GM19468 (cell line): ENCODE results near the gene SLC38A11.

Experiments
- ATAC-seq: cut with Tn5 transposase; IDR thresholded peaks from one replicate; pipeline ENCODE4 v1.9.1; 2021; ENCODE audit warnings: mild to moderate bottlenecking, moderate library complexity, moderate number of reproducible peaks; ENCODE audit not compliant: unreplicated experiment; ENCODE audit errors: extremely low read depth

The SLC38A11 gene

DNA sequence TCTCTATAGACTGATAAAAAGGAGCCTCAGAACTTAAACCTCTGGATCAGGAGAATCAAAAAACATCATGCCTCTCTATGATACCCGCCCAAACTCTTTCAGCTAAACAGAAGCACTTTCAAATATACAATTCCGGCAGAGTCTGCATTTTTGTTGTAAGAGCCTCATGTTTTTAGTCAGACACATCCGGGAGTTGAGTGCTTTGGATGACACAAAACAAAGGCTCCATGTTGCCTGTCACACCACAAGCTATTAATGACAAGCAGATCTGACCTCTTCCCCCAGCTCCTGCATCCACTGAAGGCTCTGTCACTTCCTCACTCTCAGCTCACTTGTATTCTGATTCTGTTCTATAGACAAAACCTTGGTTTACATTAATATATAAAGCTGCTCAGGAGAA lies 33.2 kb downstream of the SLC38A11 start:
- no peak for ATAC-seq

DNA sequence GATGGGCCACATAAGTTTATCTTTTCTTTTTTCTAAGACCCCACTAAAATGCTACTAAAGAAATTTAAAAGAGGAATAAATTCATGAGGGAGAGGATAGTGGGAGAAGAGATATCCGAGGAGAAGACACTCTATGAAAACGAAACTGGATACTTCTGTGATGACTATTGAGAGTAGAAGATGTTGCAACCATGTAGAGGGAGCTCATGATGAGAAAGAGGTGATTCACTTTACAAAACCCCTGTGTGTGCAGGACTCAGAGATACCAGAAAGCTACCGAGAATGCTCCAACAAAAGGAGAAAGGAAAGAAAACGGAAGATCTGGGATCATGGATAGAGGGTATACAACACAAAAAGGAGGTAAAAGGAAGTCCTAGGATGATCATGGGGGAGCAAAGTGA lies 34.9 kb downstream of the SLC38A11 start:
- ATAC-seq: no peak

DNA sequence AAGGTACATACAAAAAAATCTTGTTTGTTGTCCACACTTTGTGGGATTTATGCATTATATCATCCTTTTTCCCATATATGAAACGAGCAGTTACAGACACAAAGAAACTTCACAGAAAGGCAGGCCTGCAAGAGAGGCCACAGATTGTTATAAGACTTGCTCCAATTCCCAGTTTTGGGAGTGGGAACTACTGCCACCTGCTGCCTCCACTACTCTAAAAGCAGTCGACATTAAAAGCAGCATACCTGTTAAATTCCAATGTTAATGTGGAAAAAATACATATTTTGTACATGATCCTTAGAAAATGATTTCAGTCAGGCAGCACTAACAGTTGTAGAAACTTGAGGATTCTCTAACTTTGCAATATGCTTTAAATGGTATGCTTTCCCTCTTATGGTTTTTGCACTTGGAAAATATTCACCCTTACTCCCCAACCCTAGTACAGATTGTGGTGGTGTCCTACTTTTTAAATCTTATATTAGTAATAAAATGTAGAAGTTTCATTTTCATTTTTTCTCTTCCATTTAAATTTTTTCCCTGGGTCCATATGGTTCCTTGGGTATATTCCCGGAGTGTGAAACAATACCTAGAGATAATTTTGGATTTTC lies 37.9 kb downstream of the SLC38A11 start:
- no peak for ATAC-seq

DNA sequence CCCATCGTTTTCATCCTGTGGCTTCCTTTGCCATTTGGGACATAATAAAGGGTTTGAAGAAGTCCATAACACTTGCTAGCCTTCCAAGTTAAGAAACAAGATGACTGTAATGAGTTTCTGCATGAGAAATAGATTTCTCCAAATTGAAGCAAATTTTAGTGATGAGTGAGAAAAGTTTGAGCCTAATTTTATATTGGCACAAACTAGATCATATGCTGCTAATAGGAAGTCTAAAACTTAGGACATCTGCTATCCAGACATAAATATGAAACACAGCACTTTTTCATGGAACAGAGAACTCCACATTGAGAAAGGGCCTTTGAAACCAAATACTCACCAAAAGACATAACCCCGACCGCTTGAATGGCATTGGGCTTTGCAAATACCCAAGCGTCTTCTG lies 39.8 kb downstream of the SLC38A11 start:
- ATAC-seq: no peak

DNA sequence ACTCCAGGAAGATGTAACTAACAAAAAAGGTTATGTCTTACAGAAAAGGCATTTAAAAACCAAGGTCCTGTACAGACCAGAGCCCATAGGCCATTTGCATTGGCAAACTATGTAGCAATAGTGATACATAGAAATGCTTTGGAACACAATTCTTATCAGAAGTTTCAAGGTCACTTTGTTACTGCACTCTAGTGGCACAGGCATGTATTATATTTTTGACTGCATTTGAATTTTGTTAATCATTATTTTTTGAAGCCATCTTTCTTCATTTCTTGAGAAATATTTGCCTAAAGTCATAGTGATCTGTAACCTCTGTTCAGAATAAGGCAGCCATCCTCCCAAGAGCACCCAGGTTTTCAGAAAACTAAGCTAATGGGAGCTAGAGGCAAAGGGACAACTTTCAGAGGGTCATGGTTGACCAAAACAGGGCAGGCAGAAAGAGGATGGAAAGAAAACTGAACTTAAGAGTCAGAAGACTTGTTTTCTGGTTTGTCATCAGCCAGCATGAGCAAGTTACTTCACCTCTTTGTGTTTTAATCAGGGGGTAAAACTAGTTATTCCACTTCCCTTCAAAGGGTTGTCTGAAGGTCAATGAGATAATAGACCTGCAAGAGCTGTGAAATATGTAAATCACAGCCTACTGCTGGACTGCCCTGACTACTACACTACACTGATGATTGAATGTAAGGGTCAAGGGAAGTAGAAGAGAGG lies 41.5 kb downstream of the SLC38A11 start:
- no peak for ATAC-seq

DNA sequence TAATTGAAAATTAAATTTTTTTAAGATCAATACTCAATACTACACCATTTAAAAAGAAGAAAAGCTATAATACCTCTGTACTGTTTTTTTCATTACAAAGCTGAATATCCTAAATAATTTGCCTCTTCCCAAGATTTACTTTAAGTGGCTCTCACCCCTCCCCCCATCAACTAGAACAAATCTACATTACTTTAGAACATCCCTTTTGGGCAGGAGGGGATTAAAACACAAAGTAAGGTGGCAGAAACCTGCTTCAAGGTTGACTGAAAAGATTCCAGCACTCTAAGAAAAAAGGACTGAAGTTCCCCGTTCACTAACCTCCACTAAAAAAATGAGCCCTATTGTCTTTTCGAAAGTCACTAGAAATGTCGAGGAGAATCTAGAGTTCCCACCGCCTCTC lies 42.3 kb downstream of the SLC38A11 start:
- ATAC-seq: no peak

DNA sequence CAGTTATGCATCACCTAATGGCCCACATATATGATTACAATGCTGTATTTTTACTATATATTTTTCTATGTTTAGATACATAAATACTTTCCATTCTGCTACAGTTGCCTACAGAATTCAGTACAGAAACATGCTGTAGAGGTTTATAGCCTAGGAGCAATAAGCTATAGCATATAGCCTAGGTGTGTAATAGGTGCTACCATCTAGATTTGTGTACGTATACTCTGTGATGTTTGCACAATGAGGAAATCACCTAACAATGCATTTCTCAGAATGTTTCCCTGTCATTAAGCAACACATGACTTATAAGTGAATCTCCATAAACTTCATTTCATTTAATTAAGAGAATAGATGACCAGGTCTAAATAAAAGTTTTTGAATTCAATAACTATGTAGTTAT lies 43.5 kb downstream of the SLC38A11 start:
- no peak for ATAC-seq

DNA sequence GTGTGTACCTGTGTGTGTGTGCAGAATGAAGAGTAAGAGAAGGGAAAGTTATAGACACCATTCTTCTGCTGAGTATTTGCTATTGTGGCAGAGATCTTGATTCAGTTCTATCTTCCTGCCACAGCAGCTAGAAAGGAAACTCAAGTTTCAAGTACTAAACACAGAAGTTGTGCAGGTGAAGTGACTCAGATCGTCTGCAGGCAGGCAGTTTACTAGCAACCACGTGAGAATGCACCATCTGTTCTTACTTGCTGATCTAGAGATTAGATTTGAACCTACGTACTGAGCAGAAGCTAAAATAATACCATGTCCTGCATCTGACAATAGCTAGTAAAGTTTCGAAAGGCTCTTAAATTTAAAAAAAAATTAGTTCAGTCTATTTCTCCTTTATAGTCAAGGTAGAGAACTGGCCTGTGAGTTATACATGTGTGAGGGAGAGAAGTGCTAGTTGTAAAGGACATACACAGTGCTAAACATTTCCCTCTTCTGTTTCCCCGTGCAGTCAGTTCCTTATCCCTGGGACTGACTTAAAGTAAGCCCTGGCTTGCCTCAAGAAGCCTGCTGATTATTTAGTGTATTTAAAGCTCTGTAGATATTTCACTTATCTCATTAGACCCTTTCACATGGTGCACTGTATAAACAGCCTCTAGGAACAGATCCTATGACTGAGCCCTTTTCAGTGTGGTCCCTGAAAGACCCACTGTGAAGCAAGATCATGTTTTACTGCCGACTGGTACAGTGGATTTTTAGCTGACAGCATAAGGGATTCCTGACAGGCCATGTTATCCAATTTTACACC lies 45.0 kb downstream of the SLC38A11 start:
- ATAC-seq: peak; percentile 74

DNA sequence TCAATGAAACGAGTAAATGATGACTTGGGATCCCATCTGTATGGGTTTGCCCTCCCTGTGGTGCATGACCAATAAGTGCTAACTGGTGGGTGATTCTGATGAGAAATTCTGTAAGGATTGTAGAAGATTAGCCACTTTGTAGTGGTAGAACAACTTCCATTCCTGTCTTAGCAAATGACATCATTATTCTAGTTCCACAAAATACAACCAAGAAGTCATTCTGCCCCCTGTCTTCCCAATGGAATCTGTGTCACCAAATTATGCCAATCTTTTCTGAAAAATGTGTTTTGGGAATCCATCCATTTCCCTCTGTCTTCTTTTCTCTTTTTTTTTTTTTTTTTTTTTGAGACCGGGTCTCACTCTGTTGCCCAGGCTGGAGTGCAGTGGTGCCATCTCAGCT lies 48.4 kb downstream of the SLC38A11 start:
- no peak for ATAC-seq

DNA sequence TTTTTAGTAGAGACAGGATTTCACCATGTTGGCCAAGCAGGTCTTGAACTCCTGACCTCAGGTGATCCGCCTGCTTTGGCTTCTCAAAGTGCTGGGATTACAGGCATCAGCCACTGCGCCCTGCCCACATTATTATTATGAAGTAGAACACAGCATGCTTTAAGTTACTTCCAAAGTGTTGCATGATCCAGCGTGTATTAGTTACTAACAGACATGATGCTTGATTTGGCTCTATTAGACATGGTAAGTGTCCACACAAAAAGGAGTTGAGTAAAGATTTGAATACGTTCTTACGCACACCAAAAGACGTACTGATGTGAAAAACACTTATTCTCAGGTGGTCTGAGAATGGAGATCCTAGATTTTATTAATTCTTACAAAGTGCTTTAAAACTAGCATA lies 50.0 kb downstream of the SLC38A11 start:
- no peak for ATAC-seq

DNA sequence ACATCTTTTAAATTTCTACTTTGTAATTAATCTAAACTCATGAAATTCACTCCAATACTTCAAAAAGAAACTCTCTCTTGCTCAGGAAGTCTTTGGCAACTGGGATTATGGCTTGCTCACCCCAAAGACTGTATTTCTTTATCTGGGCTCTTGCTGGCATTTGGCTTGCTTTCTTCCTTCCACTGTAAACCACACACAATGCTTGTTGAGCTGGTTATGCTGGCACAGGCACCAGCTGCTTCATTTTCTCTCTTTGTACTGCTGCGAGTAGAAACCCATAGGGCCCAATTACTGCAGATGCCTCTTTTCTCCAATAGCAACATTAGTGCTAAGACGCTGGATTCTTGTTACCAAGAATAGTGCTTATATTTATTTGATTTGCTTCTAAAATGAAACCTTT lies 51.4 kb downstream of the SLC38A11 start:
- no peak for ATAC-seq

DNA sequence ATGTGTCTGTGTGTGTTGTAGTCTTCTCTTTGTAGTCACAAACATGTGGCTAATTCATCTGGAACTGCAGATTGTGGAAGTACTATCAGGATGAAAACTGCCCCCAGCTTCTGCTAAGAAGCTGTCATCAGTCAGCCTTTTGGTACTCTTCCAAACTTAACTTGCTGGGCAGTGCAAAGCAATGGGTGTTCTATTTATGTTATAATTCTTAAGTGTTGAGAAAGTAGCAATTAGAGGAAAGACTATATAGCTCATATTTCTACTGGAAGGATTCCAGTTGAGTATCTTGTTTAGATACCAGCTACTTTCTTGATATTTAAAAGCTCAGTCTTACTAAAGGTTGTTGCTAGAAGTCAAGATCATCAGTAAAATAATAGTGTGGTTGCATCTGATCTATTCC lies 52.1 kb downstream of the SLC38A11 start:
- no peak for ATAC-seq

DNA sequence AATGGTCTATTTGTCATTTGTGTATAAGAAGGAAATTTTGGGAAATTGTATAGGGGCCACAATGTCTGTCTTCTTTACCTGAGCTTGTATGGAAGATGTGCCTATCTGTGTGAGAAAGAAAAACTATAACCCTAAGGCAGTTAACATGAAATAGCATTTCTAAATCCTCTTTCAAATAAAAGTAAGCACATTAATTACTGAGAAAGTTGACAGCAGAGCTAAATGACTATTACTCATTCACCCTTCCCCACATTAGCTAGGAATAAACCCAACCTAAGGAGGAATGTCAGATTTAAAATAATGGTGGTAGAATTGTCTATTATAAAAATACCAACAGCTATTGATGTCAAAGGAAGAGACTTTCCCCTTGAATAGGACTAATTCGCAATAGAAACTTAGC lies 56.2 kb downstream of the SLC38A11 start:
- ATAC-seq: no peak

DNA sequence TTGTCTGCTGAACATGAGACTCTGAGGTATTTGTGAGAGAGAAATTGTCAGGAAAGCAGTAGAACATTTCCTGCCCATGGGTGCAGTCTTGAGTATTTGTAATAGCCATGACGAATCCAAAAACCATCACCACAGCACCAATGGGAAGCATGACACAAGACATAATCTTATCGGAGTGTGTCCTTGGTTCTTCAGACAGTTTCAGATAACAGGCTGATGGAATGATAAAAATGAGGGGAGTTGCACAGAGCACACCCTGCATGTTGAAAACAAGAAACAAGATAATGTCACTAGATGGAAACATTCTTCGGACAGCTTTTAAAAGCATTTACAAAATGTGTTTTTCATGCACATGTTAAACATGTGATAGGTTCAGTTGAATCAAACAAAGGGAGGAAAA lies 56.9 kb downstream of the SLC38A11 start:
- ATAC-seq: no peak

DNA sequence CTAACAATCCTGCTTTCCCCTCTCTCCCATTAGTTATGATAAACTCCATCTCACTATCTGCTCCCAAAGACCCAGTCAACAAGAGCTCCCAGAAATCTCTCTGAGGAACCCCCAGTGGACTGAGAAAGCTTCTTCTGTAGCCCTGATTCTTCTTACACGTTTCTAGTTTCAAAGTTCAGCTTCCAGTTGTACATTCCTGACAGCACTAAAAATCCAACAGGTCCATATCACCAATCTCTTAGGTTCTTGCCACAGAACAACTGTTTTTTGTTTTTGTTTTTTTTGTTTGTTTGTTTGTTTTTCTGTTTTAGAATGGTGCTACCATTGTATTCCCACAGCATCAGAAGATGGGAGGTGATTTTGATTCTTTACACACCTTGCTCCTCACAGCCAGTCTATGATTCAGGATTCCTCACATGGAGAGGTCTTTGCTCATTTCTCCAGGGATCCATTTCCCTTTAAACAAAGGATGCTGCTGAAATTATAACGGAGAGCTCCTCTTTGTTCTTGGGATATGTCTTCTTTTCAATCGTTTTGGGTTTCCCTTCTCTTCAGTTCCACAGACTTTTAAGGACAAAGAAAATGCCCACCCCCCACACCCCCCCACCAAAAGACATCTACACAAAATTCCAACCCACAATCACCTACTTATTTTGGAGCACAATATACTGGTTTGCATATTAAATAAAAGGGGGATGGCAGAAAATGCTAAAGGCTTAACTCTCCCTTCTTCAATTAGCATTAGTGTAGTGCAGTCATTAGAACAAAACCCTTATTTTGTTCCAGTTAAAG lies 57.7 kb downstream of the SLC38A11 start:
- no peak for ATAC-seq

DNA sequence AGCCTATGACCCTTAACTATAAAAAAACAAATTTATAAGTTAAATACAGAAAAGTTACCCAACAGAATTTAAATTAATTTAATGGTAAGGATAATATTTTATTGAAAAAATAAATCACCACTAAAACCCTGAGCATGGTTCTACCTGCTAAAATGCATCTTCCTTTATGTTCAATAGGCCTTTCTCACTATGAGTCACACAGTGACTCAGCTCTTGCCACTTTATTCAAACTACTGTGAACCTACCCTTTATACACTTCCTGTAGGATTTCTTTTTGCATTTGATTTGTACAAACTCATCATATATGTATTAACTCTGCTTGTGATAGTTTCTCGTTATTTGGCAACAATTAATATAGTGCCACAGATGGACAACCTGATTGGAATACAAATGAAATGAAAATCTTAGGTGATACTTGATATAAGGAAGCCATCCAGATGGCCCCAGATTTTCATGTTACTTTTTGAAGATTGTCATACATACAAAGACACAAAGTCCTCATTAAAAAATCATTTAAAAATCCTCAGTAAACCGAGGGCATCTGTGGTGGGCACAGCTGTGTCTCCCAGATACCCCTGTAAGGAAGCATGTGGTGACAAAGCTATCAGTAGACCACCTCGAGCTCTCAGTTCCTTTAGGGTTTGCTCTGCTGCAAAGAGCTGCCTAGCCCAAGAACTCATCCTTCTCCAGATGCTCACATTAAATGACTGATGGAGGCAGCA lies 58.5 kb downstream of the SLC38A11 start:
- ATAC-seq: peak; percentile 94

DNA sequence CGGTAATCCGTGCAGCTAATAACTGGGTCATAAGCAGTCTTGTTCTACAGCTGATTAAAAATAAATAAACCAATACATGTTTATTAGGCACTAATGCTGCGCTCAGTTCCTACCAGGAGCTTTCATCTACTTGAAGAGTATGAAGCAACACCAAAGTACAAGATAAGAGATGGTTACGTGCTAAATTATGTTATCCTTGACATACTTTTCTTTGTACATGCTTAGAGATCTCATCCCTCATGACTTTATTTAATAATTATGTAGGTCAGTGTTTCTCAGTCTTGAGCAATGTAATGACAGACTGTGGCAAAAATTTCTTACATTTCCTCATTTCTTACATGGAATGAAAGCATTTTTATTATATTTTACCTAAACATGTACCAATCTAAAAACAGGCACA lies 59.1 kb downstream of the SLC38A11 start:
- ATAC-seq: no peak

DNA sequence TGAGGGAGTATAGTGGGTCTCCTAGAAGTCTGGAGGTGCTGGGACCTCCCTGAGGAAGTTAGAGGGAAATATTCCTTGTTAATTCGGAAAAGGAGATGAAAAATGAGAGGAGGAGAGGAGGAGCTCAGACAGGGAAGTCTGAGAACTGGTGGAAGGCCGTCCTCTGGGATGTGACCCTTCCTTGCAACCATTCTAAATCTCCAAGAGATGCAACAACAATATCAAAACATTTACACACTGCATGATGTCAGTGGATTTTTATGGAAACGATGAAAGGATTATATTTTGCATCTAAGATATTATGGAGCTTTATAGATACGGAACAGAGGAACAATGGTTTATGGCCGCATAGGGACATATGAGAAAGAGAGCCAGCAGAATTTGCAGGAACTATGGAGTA lies 63.9 kb downstream of the SLC38A11 start:
- no peak for ATAC-seq

DNA sequence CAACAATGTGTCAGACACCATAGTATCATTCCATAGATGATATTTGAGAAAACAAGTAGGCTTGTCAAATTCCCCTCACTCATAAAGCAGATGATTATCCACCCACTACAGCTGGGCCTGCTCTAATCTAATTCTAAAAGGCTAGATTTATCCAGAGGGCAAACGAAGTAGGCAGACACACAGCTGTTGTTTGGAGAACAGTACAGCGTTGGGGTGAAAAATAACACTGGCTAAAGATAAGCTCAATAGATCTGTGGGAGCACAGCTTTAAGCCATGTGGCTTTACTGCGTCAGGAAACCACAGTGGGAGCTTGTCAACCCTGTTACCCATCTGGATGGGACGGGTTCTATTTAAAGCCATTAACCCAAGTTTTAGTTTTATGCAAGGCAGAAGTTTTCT lies 64.8 kb downstream of the SLC38A11 start:
- ATAC-seq: no peak

DNA sequence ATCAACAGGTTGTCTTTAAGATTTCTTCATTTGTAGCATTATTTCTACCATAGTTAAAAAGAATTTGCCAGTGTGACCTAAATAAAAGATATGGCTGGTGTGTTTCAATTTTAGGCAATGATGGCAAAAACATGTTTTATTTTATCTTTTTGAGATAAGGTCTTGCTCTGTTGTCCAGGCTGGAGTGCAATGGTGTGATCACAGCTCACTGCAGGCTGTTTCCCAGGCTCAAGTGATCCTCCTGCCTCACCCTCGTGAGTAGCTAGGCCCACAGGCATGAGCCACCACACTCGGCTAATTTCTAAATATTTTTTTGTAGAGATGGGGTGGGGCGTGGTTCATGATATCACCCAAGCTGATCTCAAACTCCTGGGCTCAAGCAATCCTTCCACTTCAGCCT lies 66.7 kb downstream of the SLC38A11 start:
- no peak for ATAC-seq
